Natural killer cell (primary cell): Measurements from ENCODE around the gene PLEKHN1. TPM values are rescaled to one million over a fixed set of nuclear protein-coding genes. Genes with fewer than 3 reads are reported as not detected.

Experiments
- ATAC-seq, 3 donors: fragments of 150-1000 bp in 2 of 3; fragments of 200-7000 bp in 1 of 3; cut with Tn5 transposase; 1 replicate in 1 of 3; 2 replicates in 2 of 3; pipeline ENCODE4 v1.10.0; 2021; ENCODE audit warnings: mild to moderate bottlenecking in 2 of 3, moderate library complexity in 2 of 3
- DNase-seq, 2 donors: peaks; one replicate each; pipeline versions ENCODE4 v3.0.0 to v3.0.0-alpha.2; 2013 to 2021; ENCODE audit warnings: mixed read lengths in 1 of 2
- H3K27ac ChIP-seq: one replicate; pipeline ENCODE4 v1.5.1; 2013; ENCODE audit warnings: mild to moderate bottlenecking, low read length
- H3K27me3 ChIP-seq: one replicate; pipeline ENCODE4 v1.6.1; 2013; ENCODE audit warnings: low read length; ENCODE audit not compliant: control insufficient read depth, insufficient read depth
- H3K36me3 ChIP-seq: one replicate; pipeline ENCODE4 v1.6.1; 2013; ENCODE audit warnings: low read length; ENCODE audit not compliant: control insufficient read depth, insufficient read depth
- H3K4me1 ChIP-seq: one replicate; pipeline ENCODE4 v1.6.1; 2013; ENCODE audit warnings: low read length; ENCODE audit not compliant: control insufficient read depth, insufficient read depth
- H3K4me3 ChIP-seq: one replicate; pipeline ENCODE4 v1.5.1; 2013; ENCODE audit warnings: low read length
- H3K9me3 ChIP-seq: one replicate; pipeline ENCODE4 v1.6.1; 2013; ENCODE audit warnings: low read length; ENCODE audit not compliant: control insufficient read depth, insufficient read depth
- H3K27ac Mint-ChIP-seq, 2 donors: one replicate each; pipeline ENCODE4 v1.8.0; 2022; ENCODE audit warnings: mild to moderate bottlenecking in 2 of 2, mixed read lengths in 2 of 2, moderate library complexity in 1 of 2
- H3K27me3 Mint-ChIP-seq, 2 donors: one replicate each; pipeline ENCODE4 v1.8.0; 2022; ENCODE audit warnings: low read depth in 2 of 2, mixed read lengths in 2 of 2
- H3K36me3 Mint-ChIP-seq: one replicate; pipeline ENCODE4 v1.8.0; 2022; ENCODE audit warnings: mixed read lengths
- H3K4me1 Mint-ChIP-seq, 2 donors: one replicate each; pipeline ENCODE4 v1.8.0; 2022; ENCODE audit warnings: mixed read lengths in 2 of 2
- H3K4me3 Mint-ChIP-seq: one replicate; pipeline ENCODE4 v1.8.0; 2022; ENCODE audit warnings: mild to moderate bottlenecking, moderate library complexity, mixed read lengths
- H3K9me3 Mint-ChIP-seq, 2 donors: one replicate each; pipeline ENCODE4 v1.8.0; 2022; ENCODE audit warnings: mixed read lengths in 2 of 2
- WGBS: methylation state at CpG from one replicate; pipeline ENCODE4 v1.1.7; 2013; ENCODE audit warnings: missing lambda C conversion rate; ENCODE audit not compliant: insufficient coverage; 5-methylcytosine and 5-hydroxymethylcytosine counted together
- intact Hi-C: fragments of 100-400 bp; cut with micrococcal nuclease; formaldehyde crosslinking; loops from one replicate; pipeline ENCODE4 v1.14.2; 2022
- total RNA-seq, 4 donors: library from RNA; stranded (reverse); fragments of 120-200 nt in 1 of 4; gene quantifications; one replicate each; pipeline versions ENCODE4 v1.2.3 to v1.2.4, GENCODE V29; 2013 to 2022
- TF ChIP-seq, protein P1 (sequence below): fragments of 200-600 bp; IDR thresholded peaks from one replicate; pipeline ENCODE4 v1.8.0; 2022; ENCODE audit warnings: antibody characterized with exemption

The PLEKHN1 gene
- total RNA-seq, 3 donors from 2014 or later (not counting 1 experiment from before 2014, with no cell fraction given): 1.3 to 1.9 (median 1.3) TPM

DNA sequence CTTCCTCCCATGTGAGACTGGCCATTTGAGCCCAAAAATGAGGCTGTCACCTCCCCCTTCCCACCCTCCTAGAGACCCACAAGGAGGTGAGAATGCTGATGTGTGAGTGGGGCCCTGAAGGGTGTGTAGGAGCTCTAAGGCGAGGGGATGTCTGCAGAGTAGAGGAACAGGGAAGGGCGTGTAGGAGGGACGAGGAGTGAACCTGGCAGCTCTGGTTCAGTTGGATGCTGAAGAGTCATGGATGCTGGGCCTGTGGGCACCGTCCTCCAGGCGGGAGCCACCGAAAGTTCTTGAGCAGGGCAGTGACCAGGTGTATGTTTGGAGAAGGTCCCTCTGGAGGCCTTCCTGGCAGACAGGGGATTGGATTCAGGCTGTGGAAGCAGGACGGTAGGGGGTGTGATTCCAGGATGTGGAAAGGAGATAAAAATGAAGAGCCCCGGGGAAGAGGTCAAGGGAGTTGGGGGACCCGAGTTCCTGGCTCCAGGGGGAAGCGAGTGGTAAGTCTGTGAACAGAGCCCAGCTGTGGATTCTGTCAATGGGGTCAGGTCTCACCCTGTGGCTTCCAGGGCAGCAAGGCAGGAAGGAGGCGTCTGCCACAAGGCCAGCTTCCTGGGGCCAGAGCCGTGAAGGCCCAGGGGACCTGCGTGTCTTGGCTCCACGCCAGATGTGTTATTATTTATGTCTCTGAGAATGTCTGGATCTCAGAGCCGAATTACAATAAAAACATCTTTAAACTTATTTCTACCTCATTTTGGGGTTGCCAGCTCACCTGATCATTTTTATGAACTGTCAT, 34.7 kb upstream of the PLEKHN1 start:
- Mint-ChIP-seq H3K9me3 (no peaks in the 10 kb centered on the region), H3K27me3 (peaks cover 14 to 23% of the 10 kb centered on the region in 2 donors), H3K4me3 (no peak overlapping the region), H3K36me3 (no peaks in the 10 kb centered on the region), H3K27ac (no peak overlapping the region), H3K4me1 (peaks cover 6 to 9% of the 10 kb centered on the region in 2 donors)
- H3K36me3 ChIP-seq: no peaks in the 10 kb centered on the region
- no peaks in the 10 kb centered on the region for H3K9me3 ChIP-seq
- H3K27ac ChIP-seq: no peak overlapping the region
- TF ChIP-seq, protein P1, sequence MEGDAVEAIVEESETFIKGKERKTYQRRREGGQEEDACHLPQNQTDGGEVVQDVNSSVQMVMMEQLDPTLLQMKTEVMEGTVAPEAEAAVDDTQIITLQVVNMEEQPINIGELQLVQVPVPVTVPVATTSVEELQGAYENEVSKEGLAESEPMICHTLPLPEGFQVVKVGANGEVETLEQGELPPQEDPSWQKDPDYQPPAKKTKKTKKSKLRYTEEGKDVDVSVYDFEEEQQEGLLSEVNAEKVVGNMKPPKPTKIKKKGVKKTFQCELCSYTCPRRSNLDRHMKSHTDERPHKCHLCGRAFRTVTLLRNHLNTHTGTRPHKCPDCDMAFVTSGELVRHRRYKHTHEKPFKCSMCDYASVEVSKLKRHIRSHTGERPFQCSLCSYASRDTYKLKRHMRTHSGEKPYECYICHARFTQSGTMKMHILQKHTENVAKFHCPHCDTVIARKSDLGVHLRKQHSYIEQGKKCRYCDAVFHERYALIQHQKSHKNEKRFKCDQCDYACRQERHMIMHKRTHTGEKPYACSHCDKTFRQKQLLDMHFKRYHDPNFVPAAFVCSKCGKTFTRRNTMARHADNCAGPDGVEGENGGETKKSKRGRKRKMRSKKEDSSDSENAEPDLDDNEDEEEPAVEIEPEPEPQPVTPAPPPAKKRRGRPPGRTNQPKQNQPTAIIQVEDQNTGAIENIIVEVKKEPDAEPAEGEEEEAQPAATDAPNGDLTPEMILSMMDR: no peak
- ATAC-seq (no peak), DNase-seq (no peak)
- H3K4me3 ChIP-seq: no peak overlapping the region
- WGBS: 44% methylated on average over 15 of the region's 15 CpGs
- peaks cover 6% of the 10 kb centered on the region for H3K4me1 ChIP-seq
- intact Hi-C loops: no loop called here
- H3K27me3 ChIP-seq: peaks cover 7% of the 10 kb centered on the region

DNA sequence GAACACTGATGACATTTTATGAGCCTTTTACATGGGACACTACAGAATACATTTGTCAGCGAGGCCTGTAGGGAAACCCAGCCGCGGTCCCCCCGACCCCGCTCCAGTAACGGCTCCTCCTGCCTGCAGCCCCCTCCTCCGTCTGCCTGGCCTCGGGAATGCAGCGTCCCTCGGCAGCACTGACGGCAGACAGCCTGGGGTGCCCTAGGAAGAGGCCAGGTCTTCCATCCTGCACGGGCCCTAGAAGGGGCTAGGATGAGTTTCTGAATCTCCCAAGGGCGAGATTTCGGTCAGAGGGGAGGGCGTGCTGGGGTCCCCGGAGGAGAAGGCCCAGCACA, 34.1 kb upstream of the PLEKHN1 start:
- H3K4me3 ChIP-seq: no peak overlapping the region
- Mint-ChIP-seq H3K9me3 (no peaks in the 10 kb centered on the region), H3K4me1 (peaks cover 6 to 9% of the 10 kb centered on the region in 2 donors), H3K27ac (no peak overlapping the region), H3K27me3 (peaks cover 8 to 25% of the 10 kb centered on the region in 2 donors), H3K4me3 (no peak overlapping the region), H3K36me3 (no peaks in the 10 kb centered on the region)
- no peak for ATAC-seq
- H3K27ac ChIP-seq: no peak overlapping the region
- no peak for DNase-seq
- no peaks in the 10 kb centered on the region for H3K36me3 ChIP-seq
- WGBS: 86% methylated on average over 16 of the region's 16 CpGs
- no peaks in the 10 kb centered on the region for H3K9me3 ChIP-seq
- H3K4me1 ChIP-seq: peaks cover 6% of the 10 kb centered on the region
- H3K27me3 ChIP-seq: peaks cover 3% of the 10 kb centered on the region
- TF ChIP-seq, protein P1: no peak
- intact Hi-C loops: no loop called here

DNA sequence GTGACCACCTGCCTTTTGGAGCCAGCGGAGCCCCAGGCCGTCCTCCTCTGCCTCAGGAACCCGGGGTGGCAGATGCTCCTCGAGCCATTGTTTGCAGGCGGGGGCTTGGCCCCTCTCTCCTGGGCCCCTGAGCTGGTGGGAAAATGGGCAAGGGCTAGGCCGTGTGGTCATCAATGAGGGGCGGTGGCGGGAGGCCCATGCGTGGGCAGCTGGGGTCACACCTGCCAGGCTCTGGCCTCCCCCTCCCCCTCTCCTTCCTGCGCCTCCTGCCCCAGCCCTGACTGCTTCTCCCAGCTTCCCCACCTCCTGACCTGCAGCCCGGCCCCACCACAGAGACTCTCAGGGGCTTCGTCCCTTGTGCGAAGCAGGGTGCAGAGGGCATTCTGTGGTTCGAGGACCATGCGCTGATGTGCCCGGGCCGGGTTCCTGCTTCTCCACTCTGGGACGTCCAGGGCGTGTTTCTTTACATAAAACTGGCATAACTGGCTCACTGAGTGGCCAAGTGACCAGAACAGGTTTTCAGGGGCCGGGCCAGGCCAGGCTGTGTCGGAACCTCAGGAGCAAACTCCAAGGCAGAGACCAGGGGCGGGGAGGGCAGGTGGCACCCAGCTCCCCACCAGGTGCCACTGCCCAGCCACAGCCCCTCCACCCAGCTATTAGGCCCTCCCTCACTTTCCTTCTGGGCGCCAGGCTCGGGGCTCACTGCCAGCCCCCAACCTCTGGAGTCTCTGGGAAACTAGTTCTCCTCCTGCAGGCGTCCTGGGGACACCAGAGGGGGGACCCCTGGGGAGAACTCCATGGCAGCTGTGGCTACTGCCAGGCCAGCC, 33.3 kb upstream of the PLEKHN1 start:
- Mint-ChIP-seq H3K27ac (no peak overlapping the region), H3K4me3 (no peak overlapping the region), H3K4me1 (peaks cover 6 to 9% of the 10 kb centered on the region in 2 donors), H3K9me3 (no peaks in the 10 kb centered on the region), H3K36me3 (no peaks in the 10 kb centered on the region), H3K27me3 (peaks cover 6 to 22% of the 10 kb centered on the region in 2 donors)
- no peak overlapping the region for H3K27ac ChIP-seq
- no peak overlapping the region for H3K4me3 ChIP-seq
- WGBS: 85% methylated on average over 25 of the region's 25 CpGs
- H3K4me1 ChIP-seq: peaks cover 6% of the 10 kb centered on the region
- intact Hi-C loops: no loop called here
- TF ChIP-seq, protein P1: no peak
- peaks cover 3% of the 10 kb centered on the region for H3K27me3 ChIP-seq
- ATAC-seq (no peak), DNase-seq (no peak)
- H3K9me3 ChIP-seq: no peaks in the 10 kb centered on the region
- H3K36me3 ChIP-seq: no peaks in the 10 kb centered on the region
